SK-N-SH (cell line): ENCODE results near the gene PDK4. TPM values are rescaled to one million over a fixed set of nuclear protein-coding genes. Genes with fewer than 3 reads are reported as not detected.

ENCODE experiments used
- CTCF ChIA-PET: fragments of 300-600, 350-600 bp; formaldehyde crosslinking; extraction: SDS; loops from one replicate; lab custom pipeline; 2021; lab: Yijun Ruan, JAX
- POLR2A ChIA-PET: fragments of 350-600 bp; sonication (Branson Sonifier 250); formaldehyde crosslinking; extraction: SDS; loops from one replicate; lab custom pipeline; 2020; ENCODE audit warnings: antibody characterized with exemption, inconsistent platforms; lab: Yijun Ruan, JAX
- DNase-seq: peaks from one replicate; pipeline ENCODE4 v3.0.0; 2012
- H2AFZ ChIP-seq: fragments of 200-600 bp; sonication (generic); 2 replicates; pipeline ENCODE4 v1.8.1; 2016; ENCODE audit warnings: antibody characterized with exemption, mild to moderate bottlenecking, low read depth
- H3F3A ChIP-seq: fragments of 200-600 bp; sonication (generic); replicated peaks from 2 replicates; pipeline ENCODE3; 2016; ENCODE audit warnings: antibody characterized with exemption, mild to moderate bottlenecking; ENCODE audit not compliant: insufficient read depth
- H3K27ac ChIP-seq, 2 experiments: fragments of 200-500 bp in 1 of 2; fragments of 200-600 bp in 1 of 2; sonication (Bioruptor generic) in 1 of 2; sonication (generic), shearing (Covaris generic) in 1 of 2; 2 replicates each; pipeline versions ENCODE4 v1.5.1 to v1.6.1; 2014 to 2016; ENCODE audit warnings: low read depth in 2 of 2, inconsistent platforms in 1 of 2, low read length in 1 of 2, mild to moderate bottlenecking in 1 of 2, mixed read lengths in 1 of 2
- H3K27me3 ChIP-seq: fragments of 200-600 bp; sonication (generic), shearing (Covaris generic); 2 replicates; pipeline ENCODE4 v1.6.1; 2016; ENCODE audit warnings: mixed run types; ENCODE audit not compliant: insufficient read depth
- H3K36me3 ChIP-seq, 2 experiments: fragments of 200-500 bp in 1 of 2; fragments of 200-600 bp in 1 of 2; sonication (Bioruptor generic) in 1 of 2; sonication (generic) in 1 of 2; replicated peaks in 1 of 2; 2 replicates each; pipeline versions ENCODE3 to v1.5.1; 2014 to 2016; ENCODE audit warnings: low read length in 1 of 2, mild to moderate bottlenecking in 1 of 2; ENCODE audit not compliant: insufficient read depth in 2 of 2, control insufficient read depth in 1 of 2
- H3K4me1 ChIP-seq, 2 experiments: fragments of 200-500 bp in 1 of 2; fragments of 200-600 bp in 1 of 2; sonication (Bioruptor generic) in 1 of 2; sonication (generic), shearing (Covaris generic) in 1 of 2; 2 replicates each; pipeline versions ENCODE4 v1.5.1 to v1.6.1; 2014 to 2016; ENCODE audit warnings: low read depth in 1 of 2, low read length in 1 of 2, mixed run types in 1 of 2; ENCODE audit not compliant: insufficient read depth in 2 of 2, control insufficient read depth in 1 of 2
- H3K4me2 ChIP-seq: fragments of 200-600 bp; sonication (generic), shearing (Covaris generic); 2 replicates; pipeline ENCODE4 v1.6.1; 2017; ENCODE audit warnings: mixed run types
- H3K4me3 ChIP-seq, 2 experiments: fragments of 200-500 bp in 1 of 2; fragments of 200-600 bp in 1 of 2; sonication (Bioruptor generic) in 1 of 2; sonication (generic), shearing (Covaris generic) in 1 of 2; 2 replicates each; pipeline versions ENCODE4 v1.5.1 to v1.8.1; 2014 to 2016; ENCODE audit warnings: low read depth in 2 of 2, inconsistent platforms in 1 of 2, low read length in 1 of 2, mild to moderate bottlenecking in 1 of 2, mixed read lengths in 1 of 2, moderate library complexity in 1 of 2
- H3K79me2 ChIP-seq: fragments of 200-600 bp; sonication (generic); 2 replicates; pipeline ENCODE4 v1.8.1; 2017; ENCODE audit warnings: mild to moderate bottlenecking; ENCODE audit not compliant: insufficient read depth
- H3K9ac ChIP-seq: fragments of 200-600 bp; sonication (generic); 2 replicates; pipeline ENCODE4 v1.6.1; 2017; ENCODE audit warnings: mixed run types
- H3K9me2 ChIP-seq: fragments of 200-600 bp; sonication (generic); 2 replicates; pipeline ENCODE4 v1.6.1; 2017; ENCODE audit warnings: mixed run types
- H3K9me3 ChIP-seq: fragments of 200-600 bp; sonication (generic); 2 replicates; pipeline ENCODE4 v1.6.1; 2017; ENCODE audit warnings: mixed run types, mild to moderate bottlenecking, moderate library complexity
- H4K20me1 ChIP-seq: fragments of 200-600 bp; sonication (generic); 2 replicates; pipeline ENCODE4 v1.6.1; 2017; ENCODE audit warnings: mild to moderate bottlenecking, mixed run types; ENCODE audit not compliant: insufficient read depth
- ELF1 ChIP-seq: IDR thresholded peaks from 2 replicates; pipeline ENCODE4 v1.4.0; 2012
- EZH2phosphoT487 ChIP-seq: fragments of 200-600 bp; sonication (generic); IDR thresholded peaks from 2 replicates; pipeline ENCODE4 v1.6.1; 2017; ENCODE audit warnings: low read depth, mixed run types, mild to moderate bottlenecking, antibody characterized with exemption, moderate library complexity, borderline replicate concordance
- FOSL2 ChIP-seq: IDR thresholded peaks from 2 replicates; pipeline ENCODE4 v1.4.0; 2012; ENCODE audit warnings: low read depth, mild to moderate bottlenecking, moderate library complexity, borderline replicate concordance
- FOXJ3 ChIP-seq: sonication (generic); formaldehyde crosslinking; IDR thresholded peaks from 2 replicates; pipeline ENCODE4 v1.5.1; 2020; ENCODE audit warnings: mild to moderate bottlenecking, missing genetic modification reagents
- GATA2 ChIP-seq: sonication (generic); formaldehyde crosslinking; IDR thresholded peaks from 2 replicates; pipeline ENCODE4 v1.5.0; 2020; ENCODE audit warnings: mild to moderate bottlenecking, missing genetic modification reagents
- MEF2A ChIP-seq: IDR thresholded peaks from 2 replicates; pipeline ENCODE4 v1.4.0; 2012; ENCODE audit warnings: low read depth, borderline replicate concordance
- NFIC ChIP-seq: IDR thresholded peaks from 2 replicates; pipeline ENCODE4 v1.4.0; 2012; ENCODE audit warnings: borderline replicate concordance
- POLR2AphosphoS5 ChIP-seq: IDR thresholded peaks from 2 replicates; pipeline ENCODE4 v1.6.1; 2012; ENCODE audit warnings: low read depth, low read length
- REST ChIP-seq: IDR thresholded peaks from 2 replicates; pipeline ENCODE4 v1.6.1; 2012; ENCODE audit warnings: mild to moderate bottlenecking, low read depth, low read length, moderate library complexity
- SMC3 ChIP-seq: IDR thresholded peaks from 2 replicates; pipeline ENCODE4 v1.6.1; 2012; ENCODE audit warnings: low read depth, low read length, improper control_type of control experiment
- WGBS: methylation state at CpG from one replicate; pipeline ENCODE4 v1.1.6; 2017; ENCODE audit warnings: low lambda C conversion rate; 5-methylcytosine and 5-hydroxymethylcytosine counted together
- polyA plus RNA-seq, 3 experiments: library from polyadenylated mRNA; depleted of rRNA; stranded (reverse); fragments of >200 nt; gene quantifications; 2 replicates each; pipeline ENCODE4 v1.2.3, GENCODE V29; 2012

PDK4 gene
- polyA plus RNA-seq, 1 of the 3 experiments (the other 2 are of a cell fraction) = 0.13 TPM

- 23% methylated on average over 2 of the region's 2 CpGs for WGBS
- Histone ChIP-seq H3K9me2 (no peaks in the 10 kb centered on the region), H3K36me3 (no peaks in the 10 kb centered on the region), H3K4me1 (no peaks in the 10 kb centered on the region), H3K9me3 (no peaks in the 10 kb centered on the region), H3K27ac (no peak overlapping the region), H2AFZ (no peak overlapping the region), H3F3A (no peaks in the 10 kb centered on the region), H3K9ac (no peak overlapping the region), H3K27me3 (peaks cover 54% of the 10 kb centered on the region), H3K79me2 (no peaks in the 10 kb centered on the region), H3K4me2 (no peak overlapping the region), H4K20me1 (no peaks in the 10 kb centered on the region), H3K4me3 (no peak overlapping the region)
- DNase-seq = no peak
- ChIA-PET CTCF (interaction anchor here (0.6 to 26.6 kb wide), 5 partner anchors 9 to 153 kb away, joined by 3 to 530 read pairs (median 8); no protein-coding TSS in a partner anchor), POLR2A (no interaction called here)
- no peak for TF ChIP-seq FOSL2
- no peak for TF ChIP-seq MEF2A
- TF ChIP-seq EZH2phosphoT487 = no peak; the same call in 1 of the 2 replicates
- no peak for TF ChIP-seq FOXJ3 (CRISPR knock-in tag)
- no peak for TF ChIP-seq REST
Measured at GRCh38 chr7:95536656-95537311, 59.5 kb downstream of the PDK4 start.

GRCh38 chr7:95535662-95536061, 60.7 kb downstream of the PDK4 start:
- Histone ChIP-seq H4K20me1 (no peaks in the 10 kb centered on the region), H3K27ac (no peak overlapping the region), H3K9me2 (no peaks in the 10 kb centered on the region), H3K4me3 (no peak overlapping the region), H3K9me3 (no peaks in the 10 kb centered on the region), H3K27me3 (peaks cover 51% of the 10 kb centered on the region), H3K4me1 (no peaks in the 10 kb centered on the region), H3F3A (no peaks in the 10 kb centered on the region), H3K9ac (no peak overlapping the region), H3K36me3 (no peaks in the 10 kb centered on the region), H2AFZ (no peak overlapping the region), H3K4me2 (no peak overlapping the region), H3K79me2 (no peaks in the 10 kb centered on the region)
- WGBS = 0% methylated on average over 1 of the region's 1 CpG
- POLR2A ChIA-PET = no interaction called here
- CTCF ChIA-PET = interaction anchor here (0.6 to 26.6 kb wide), 7 partner anchors 8 to 155 kb away, joined by 3 to 530 read pairs (median 6); no protein-coding TSS in a partner anchor
- TF ChIP-seq GATA2 (CRISPR knock-in tag) (no peak), REST (no peak), ELF1 (no peak), SMC3 (no peak), NFIC (no peak), POLR2AphosphoS5 (no peak)
- DNase-seq = no peak
